Thyroid gland (tissue), 4 donors: ENCODE measurements around the gene FAH. TPM values are rescaled to one million over a fixed set of nuclear protein-coding genes. Genes with fewer than 3 reads are reported as not detected.

Experiments used
- DNase-seq, 2 donors: peaks; one replicate each; pipeline ENCODE4 v3.0.0-alpha.2; 2019
- H3K27ac ChIP-seq, 3 donors: fragments of 200-600 bp; sonication (generic); 1 replicate in 2 of 3; 2 replicates in 1 of 3; pipeline ENCODE4 v1.5.1; 2016 to 2019; ENCODE audit warnings: mild to moderate bottlenecking in 1 of 3, moderate library complexity in 1 of 3
- H3K27me3 ChIP-seq: fragments of 200-600 bp; sonication (generic); one replicate; pipeline ENCODE4 v1.5.1; 2019
- H3K36me3 ChIP-seq, 2 donors: fragments of 200-600 bp; sonication (generic); one replicate each; pipeline ENCODE4 v1.5.1; 2016 to 2019
- H3K4me1 ChIP-seq, 2 donors: fragments of 200-600 bp; sonication (generic); one replicate each; pipeline ENCODE4 v1.5.1; 2017 to 2019
- H3K4me3 ChIP-seq, 3 donors: fragments of 200-600 bp; sonication (generic); replicated peaks in 1 of 3; 1 replicate in 2 of 3; 2 replicates in 1 of 3; pipeline ENCODE4 v1.5.1; 2016; ENCODE audit warnings: mild to moderate bottlenecking in 1 of 3
- H3K9me3 ChIP-seq: fragments of 200-600 bp; sonication (generic); one replicate; pipeline ENCODE4 v1.5.1; 2017
- POLR2A ChIP-seq, 2 donors: fragments of 450-650 bp; IDR thresholded peaks; one replicate each; pipeline ENCODE4 v1.6.1; 2017; ENCODE audit warnings: antibody characterized with exemption in 2 of 2, mild to moderate bottlenecking in 2 of 2, moderate library complexity in 1 of 2
- WGBS, 2 donors: methylation state at CpG; one replicate each; pipeline ENCODE4 v1.1.5; 2017; 5-methylcytosine and 5-hydroxymethylcytosine counted together
- intact Hi-C: fragments of 100-400 bp; cut with DNase I; formaldehyde crosslinking; loops from one replicate; pipeline ENCODE4 v1.15.1; 2023
- total RNA-seq, 4 donors: library from RNA; depleted of rRNA; stranded (reverse); fragments of >200 nt; gene quantifications; one replicate each; pipeline ENCODE4 v1.2.3, GENCODE V29; 2016
- TF ChIP-seq, protein P1 (sequence below), 6 experiments: fragments of 200-600 bp in 3 of 6; fragments of 450-650 bp in 3 of 6; sonication (generic) in 3 of 6; IDR thresholded peaks; one replicate each; pipeline ENCODE4 v1.5.1; 2016 to 2019; ENCODE audit warnings: antibody characterized with exemption in 6 of 6, mild to moderate bottlenecking in 2 of 6, inconsistent platforms in 1 of 6, moderate library complexity in 1 of 6

FAH gene
- total RNA-seq, 4 donors from 2014 or later, result 14.0 to 30.2 (median 21.2) TPM

DNA sequence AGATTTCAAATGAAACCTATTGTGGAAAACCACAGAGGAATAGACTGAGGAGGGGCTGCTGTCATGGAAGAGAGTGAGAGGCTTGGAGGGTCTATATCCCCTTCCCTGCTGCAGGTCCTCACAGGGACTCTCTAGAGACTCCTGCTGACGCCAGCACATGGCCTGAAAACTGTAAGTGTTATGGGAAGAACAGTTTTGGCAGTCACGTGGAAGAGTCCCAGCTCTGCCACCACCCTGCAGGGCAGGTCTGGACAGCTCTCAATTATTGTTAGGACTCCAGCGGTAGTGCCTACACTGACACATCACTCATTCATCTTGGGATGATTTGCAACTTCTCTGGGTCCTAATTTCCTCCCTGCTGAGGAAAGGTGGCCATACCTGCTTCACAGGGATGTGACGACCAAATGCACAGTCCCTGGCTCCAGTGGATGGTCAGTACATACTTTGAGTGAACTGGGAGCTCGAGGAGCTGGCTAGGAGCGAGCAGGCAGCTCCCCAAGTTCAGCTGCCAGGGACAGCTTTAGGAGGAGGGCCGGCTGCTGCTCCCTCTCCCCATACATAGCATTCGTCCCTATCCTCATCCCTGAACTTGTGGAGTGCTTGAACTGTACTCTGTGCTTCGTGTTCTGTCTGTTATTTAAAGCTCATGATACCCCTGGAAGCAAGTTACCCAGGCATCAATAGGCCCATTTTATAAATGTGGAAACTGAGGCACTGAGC is 50.0 kb downstream of the FAH start:
- intact Hi-C loops, result no loop called here
- Histone ChIP-seq H3K27ac (no peak overlapping the region), H3K27me3 (no peaks in the 10 kb centered on the region), H3K9me3 (no peaks in the 10 kb centered on the region), H3K4me3 (no peak overlapping the region), H3K36me3 (no peaks in the 10 kb centered on the region), H3K4me1 (no peaks in the 10 kb centered on the region)
- DNase-seq, result no peak
- WGBS, 2 donors, result 53 to 56% methylated on average over 9 of the region's 9 CpGs
- TF ChIP-seq POLR2A (IDR thresholded peaks at IDR 0.05), result no peak
- TF ChIP-seq, protein P1, sequence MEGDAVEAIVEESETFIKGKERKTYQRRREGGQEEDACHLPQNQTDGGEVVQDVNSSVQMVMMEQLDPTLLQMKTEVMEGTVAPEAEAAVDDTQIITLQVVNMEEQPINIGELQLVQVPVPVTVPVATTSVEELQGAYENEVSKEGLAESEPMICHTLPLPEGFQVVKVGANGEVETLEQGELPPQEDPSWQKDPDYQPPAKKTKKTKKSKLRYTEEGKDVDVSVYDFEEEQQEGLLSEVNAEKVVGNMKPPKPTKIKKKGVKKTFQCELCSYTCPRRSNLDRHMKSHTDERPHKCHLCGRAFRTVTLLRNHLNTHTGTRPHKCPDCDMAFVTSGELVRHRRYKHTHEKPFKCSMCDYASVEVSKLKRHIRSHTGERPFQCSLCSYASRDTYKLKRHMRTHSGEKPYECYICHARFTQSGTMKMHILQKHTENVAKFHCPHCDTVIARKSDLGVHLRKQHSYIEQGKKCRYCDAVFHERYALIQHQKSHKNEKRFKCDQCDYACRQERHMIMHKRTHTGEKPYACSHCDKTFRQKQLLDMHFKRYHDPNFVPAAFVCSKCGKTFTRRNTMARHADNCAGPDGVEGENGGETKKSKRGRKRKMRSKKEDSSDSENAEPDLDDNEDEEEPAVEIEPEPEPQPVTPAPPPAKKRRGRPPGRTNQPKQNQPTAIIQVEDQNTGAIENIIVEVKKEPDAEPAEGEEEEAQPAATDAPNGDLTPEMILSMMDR (IDR thresholded peaks at IDR 0.05), result no peak

DNA sequence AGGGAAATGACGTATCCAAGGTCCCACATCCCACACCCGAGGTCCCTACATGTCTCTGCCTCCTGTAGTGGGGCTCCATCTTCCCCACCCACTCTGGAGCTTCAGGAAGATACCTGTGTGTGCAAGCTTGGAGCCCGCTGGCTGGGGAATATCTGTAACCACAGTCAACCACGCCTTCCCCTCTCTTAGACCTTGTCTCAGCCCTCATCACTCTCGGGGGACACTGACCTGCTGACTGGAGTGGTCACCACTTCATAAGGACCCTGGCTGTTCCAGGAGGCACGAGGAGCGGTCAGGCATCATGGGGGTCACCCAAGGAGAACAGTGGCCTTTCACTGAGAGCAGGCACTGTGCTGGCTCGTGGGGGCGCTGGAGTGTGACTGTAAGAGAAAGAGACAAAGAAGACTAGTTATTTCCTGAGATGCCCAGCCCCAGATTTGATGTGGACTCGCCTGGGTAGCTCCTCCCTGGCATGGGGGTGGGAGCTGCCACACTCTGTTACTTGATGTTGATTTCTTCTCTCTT is 50.6 kb downstream of the FAH start:
- DNase-seq, result peak in 1 of 2 donors; percentile 28
- TF ChIP-seq, protein P1 (IDR thresholded peaks at IDR 0.05), result no peak
- TF ChIP-seq POLR2A (IDR thresholded peaks at IDR 0.05), result no peak
- no peaks in the 10 kb centered on the region for H3K27me3 ChIP-seq
- H3K36me3 ChIP-seq, result no peaks in the 10 kb centered on the region
- H3K27ac ChIP-seq, result no peak overlapping the region
- no peaks in the 10 kb centered on the region for H3K9me3 ChIP-seq
- 66 to 71% methylated on average over 10 of the region's 10 CpGs for WGBS, 2 donors
- H3K4me1 ChIP-seq, result no peaks in the 10 kb centered on the region
- no peak overlapping the region for H3K4me3 ChIP-seq
- intact Hi-C loops, result no loop called here

DNA sequence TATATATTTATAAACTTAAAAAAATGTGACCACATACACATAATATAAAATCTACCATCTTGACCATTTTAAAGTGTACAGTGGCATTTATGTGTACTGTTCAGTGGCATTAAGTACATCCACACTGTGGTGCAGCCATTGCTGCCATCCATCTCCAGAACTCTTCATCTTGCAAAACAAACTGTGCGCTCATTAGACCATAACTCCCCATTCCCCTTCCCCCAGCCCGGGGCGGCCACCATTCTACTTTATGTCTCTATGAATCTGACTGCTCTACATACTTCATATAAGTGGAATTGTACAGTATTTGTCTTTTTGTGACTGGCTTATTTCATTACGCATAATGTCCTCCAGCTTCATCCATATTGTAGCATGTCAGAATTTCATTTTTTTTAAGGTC is 51.4 kb downstream of the FAH start:
- Histone ChIP-seq H3K36me3 (no peaks in the 10 kb centered on the region), H3K4me3 (no peak overlapping the region), H3K4me1 (no peaks in the 10 kb centered on the region), H3K27ac (no peak overlapping the region), H3K9me3 (no peaks in the 10 kb centered on the region), H3K27me3 (no peaks in the 10 kb centered on the region)
- DNase-seq, result no peak
- 55 to 61% methylated on average over 4 of the region's 4 CpGs for WGBS, 2 donors
- intact Hi-C loops, result no loop called here
- TF ChIP-seq, protein P1 (IDR thresholded peaks at IDR 0.05), result no peak
- no peak for TF ChIP-seq POLR2A (IDR thresholded peaks at IDR 0.05)

DNA sequence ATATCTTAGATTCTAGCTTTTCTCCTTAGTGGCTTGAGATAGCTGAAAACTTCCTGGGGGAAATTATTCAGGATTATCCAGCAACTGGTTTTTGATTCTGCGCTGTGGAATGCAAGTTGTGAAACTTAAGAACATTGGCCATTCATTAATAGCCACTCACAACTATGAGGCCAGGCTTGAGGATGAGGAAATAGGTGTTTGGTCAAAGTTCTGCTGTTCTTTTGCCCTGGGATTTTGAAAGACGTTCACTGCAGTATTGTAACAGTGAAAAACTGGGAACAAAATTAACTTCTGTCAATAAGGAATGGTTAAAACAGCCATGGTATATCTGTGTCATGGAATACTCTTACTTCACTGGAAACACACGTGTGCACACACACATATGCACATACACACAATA is 55.1 kb downstream of the FAH start:
- Histone ChIP-seq H3K27me3 (no peaks in the 10 kb centered on the region), H3K27ac (no peak overlapping the region), H3K36me3 (no peaks in the 10 kb centered on the region), H3K4me1 (no peaks in the 10 kb centered on the region), H3K9me3 (no peaks in the 10 kb centered on the region), H3K4me3 (no peak overlapping the region)
- 73 to 87% methylated on average over 3 of the region's 3 CpGs for WGBS, 2 donors
- intact Hi-C loops, result no loop called here
- no peak for TF ChIP-seq POLR2A (IDR thresholded peaks at IDR 0.05)
- TF ChIP-seq, protein P1 (IDR thresholded peaks at IDR 0.05), result no peak
- DNase-seq, result no peak
